Nephron progenitor cell (in vitro differentiated cells): ENCODE results near the gene TPCN2.

ENCODE experiments used
- DNase-seq: peaks from one replicate; pipeline ENCODE4 v3.0.0; 2021
- H3K27ac Mint-ChIP-seq: 2 replicates; pipeline ENCODE4 v1.8.0; 2021; ENCODE audit warnings: mild to moderate bottlenecking, moderate library complexity, mixed read lengths
- H3K27me3 Mint-ChIP-seq: 2 replicates; pipeline ENCODE4 v1.8.0; 2021; ENCODE audit warnings: mild to moderate bottlenecking, low read depth, mixed read lengths; ENCODE audit not compliant: poor library complexity
- H3K36me3 Mint-ChIP-seq: 2 replicates; pipeline ENCODE4 v1.8.0; 2021; ENCODE audit warnings: low read depth, mixed read lengths
- H3K4me1 Mint-ChIP-seq: 2 replicates; pipeline ENCODE4 v1.8.0; 2021; ENCODE audit warnings: mixed read lengths
- H3K4me3 Mint-ChIP-seq: 2 replicates; pipeline ENCODE4 v1.8.0; 2021; ENCODE audit warnings: mild to moderate bottlenecking, moderate library complexity, mixed read lengths
- H3K9me3 Mint-ChIP-seq: 2 replicates; pipeline ENCODE4 v1.8.0; 2021; ENCODE audit warnings: mild to moderate bottlenecking, moderate library complexity, mixed read lengths
- CTCF ChIP-seq: fragments of 200-600 bp; sonication (generic); IDR thresholded peaks from 2 replicates; pipeline ENCODE4 v1.5.0; 2021; ENCODE audit warnings: antibody characterized with exemption

The TPCN2 gene

DNA sequence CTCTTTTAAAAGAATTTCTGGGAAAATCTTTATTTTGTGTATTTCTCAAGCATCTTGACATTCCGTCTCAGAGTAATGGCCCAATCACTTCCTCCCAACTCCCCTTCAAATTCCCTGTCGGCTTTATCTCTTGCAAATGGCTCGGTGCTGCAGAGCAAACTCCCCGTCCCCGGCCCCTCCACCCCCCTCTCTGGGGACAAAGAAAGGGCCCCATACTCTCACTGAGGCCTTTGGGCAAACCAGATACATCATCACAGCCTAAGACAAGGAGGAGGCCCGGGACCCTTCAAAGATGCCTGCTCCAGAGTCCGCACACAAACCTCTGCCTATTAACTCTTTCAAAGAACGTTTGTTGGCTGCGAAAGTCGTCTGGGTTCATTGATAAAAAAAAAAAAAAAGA lies 103.1 kb downstream of the TPCN2 start:
- Mint-ChIP-seq H3K27me3 (peaks cover 17% of the 10 kb centered on the region), H3K9me3 (peaks cover 32% of the 10 kb centered on the region), H3K4me3 (no peak overlapping the region), H3K36me3 (peaks cover 18% of the 10 kb centered on the region), H3K4me1 (peaks cover 38% of the 10 kb centered on the region), H3K27ac (no peak overlapping the region)
- DNase-seq, result no peak
- TF ChIP-seq CTCF, result no peak

DNA sequence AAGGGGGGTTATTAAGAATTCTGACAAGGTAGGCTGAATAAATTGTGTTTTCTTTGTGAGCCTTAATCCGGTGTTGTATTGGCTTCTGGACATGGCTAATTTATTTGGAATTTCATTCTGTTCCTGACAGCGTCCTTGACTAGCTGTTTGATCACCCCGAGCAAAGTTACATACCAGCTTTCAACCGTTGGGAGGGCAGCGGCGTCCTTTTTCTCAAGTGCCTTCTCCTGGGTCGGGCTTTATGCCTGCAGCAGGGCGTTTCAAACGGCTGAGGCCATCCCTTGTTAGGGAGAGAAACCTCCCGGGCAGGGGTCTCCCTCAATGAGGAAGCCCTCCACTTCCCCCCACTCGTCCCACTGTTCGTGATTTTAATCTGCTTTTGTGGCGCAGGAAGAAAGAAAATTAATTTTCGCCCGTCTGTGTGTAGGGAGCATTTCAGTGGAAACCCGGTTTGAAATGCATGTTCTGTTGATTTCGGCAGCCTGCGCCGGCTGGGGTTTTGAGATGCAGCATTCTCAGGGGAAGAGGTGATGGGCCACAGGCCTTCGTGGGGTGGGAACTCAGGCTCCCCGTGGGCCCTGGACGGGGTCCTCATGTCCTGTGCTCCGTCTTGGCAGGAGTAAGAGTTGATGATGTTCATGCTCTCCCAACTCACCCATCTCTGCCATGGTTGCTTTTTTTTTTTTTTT lies 104.1 kb downstream of the TPCN2 start:
- no peak for TF ChIP-seq CTCF
- peaks cover 17% of the 10 kb centered on the region for H3K27me3 Mint-ChIP-seq
- H3K4me3 Mint-ChIP-seq, result no peak overlapping the region
- H3K4me1 Mint-ChIP-seq, result peaks cover 38% of the 10 kb centered on the region
- H3K9me3 Mint-ChIP-seq, result peaks cover 26% of the 10 kb centered on the region
- DNase-seq, result no peak
- H3K36me3 Mint-ChIP-seq, result peaks cover 18% of the 10 kb centered on the region
- no peak overlapping the region for H3K27ac Mint-ChIP-seq

DNA sequence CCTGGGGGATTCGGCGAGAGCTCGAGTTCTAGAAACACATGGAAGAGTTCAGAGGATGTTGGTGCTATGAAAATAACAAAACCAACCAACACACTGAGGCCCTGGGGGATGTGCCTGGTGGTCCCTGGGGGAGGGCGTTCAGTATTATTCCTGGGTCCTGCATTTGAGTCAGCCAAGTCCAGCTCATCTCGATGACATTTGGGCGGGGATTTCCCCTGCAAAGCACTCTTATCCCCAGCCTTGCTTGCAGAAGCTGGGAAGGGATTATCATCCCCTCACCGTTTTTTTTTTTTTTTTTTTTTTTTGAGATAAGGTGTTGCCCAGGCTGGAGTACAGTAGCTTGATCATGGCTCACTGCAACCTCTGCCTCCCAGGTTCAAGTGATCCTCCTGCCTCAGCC lies 104.9 kb downstream of the TPCN2 start:
- H3K4me3 Mint-ChIP-seq, result peak overlapping the region; percentile 19
- no peak for TF ChIP-seq CTCF
- DNase-seq, result no peak
- peaks cover 18% of the 10 kb centered on the region for H3K36me3 Mint-ChIP-seq
- peaks cover 18% of the 10 kb centered on the region for H3K9me3 Mint-ChIP-seq
- peaks cover 41% of the 10 kb centered on the region for H3K4me1 Mint-ChIP-seq
- H3K27me3 Mint-ChIP-seq, result peaks cover 17% of the 10 kb centered on the region
- no peak overlapping the region for H3K27ac Mint-ChIP-seq

DNA sequence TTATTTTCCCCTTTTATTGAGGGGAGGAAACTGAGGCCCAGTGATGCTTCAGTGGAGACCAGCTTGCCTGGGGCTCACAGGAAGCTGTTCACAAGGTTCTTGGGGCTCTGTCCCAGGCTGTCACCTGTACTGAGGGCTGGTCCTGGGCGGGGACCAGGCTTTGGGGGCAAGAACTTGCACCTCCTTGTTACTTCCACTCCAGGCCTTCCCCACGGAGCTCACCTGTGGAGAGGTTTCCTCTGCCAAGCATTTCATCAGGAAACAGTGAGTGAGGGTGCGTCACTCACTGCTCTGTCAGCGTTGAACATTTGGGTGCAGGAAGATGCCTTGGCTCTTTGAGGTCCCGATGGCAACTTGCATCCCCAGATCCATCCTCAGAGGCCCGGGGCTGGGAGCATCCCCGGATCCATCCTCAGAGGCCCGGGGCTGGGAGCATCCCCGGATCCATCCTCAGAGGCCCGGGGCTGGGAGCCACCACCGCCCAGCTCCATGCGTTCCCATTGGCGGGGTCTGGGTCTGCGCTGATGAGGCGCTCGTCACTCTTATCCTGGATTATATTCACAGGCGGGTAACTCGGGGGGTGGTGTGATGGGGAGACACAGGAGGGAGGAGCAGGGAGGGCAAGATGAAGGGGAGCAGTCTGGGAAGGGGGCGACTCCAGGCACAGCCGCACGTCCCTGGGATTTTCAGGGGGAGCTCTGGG lies 105.6 kb downstream of the TPCN2 start:
- Mint-ChIP-seq H3K27me3 (peaks cover 17% of the 10 kb centered on the region), H3K36me3 (peaks cover 12% of the 10 kb centered on the region), H3K27ac (no peak overlapping the region), H3K4me1 (peaks cover 48% of the 10 kb centered on the region), H3K4me3 (no peak overlapping the region), H3K9me3 (peaks cover 12% of the 10 kb centered on the region)
- no peak for TF ChIP-seq CTCF
- DNase-seq, result no peak

DNA sequence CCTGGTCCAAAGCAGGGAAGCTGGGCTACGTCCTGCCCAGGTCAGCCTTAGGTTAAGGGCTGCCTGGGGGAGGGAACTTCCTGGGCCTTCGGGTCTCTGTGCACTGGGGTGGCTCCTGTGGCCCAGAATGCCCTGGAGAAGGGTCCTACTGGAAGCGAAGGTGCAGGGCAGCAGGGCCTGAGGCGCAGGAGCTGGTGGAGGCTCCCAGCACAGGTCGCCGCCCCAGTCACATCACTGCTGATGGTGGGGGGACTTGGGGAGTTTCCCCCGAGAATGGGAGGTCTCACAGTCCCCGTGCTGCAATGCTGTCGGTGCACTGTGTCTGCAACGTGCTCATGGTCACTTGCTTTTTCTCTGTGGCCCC lies 106.2 kb downstream of the TPCN2 start:
- Mint-ChIP-seq H3K9me3 (peaks cover 11% of the 10 kb centered on the region), H3K4me1 (peaks cover 54% of the 10 kb centered on the region), H3K27ac (no peak overlapping the region), H3K36me3 (peaks cover 11% of the 10 kb centered on the region), H3K27me3 (peaks cover 20% of the 10 kb centered on the region), H3K4me3 (no peak overlapping the region)
- no peak for TF ChIP-seq CTCF
- no peak for DNase-seq
